Measurements from ENCODE around the gene CCDC138.

DNA sequence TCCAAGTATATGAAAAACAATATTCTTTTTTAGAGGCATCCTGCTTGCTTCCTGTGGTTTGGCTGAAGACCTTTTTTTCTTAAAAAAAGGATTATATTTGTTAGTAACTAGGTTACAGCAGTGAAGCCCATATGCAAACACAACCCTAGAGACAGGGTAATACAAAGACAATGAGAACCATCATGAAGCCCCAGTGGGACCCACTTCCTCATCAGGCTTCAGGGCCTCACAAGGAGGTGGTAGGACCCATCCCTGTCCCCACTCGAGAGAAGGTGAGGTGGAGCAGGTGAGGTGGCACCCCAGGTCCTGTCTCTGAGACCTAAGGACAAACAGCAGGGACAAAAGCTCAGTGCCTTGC lies 122.1 kb downstream of the CCDC138 start:
- TF ChIP-seq, protein P1, sequence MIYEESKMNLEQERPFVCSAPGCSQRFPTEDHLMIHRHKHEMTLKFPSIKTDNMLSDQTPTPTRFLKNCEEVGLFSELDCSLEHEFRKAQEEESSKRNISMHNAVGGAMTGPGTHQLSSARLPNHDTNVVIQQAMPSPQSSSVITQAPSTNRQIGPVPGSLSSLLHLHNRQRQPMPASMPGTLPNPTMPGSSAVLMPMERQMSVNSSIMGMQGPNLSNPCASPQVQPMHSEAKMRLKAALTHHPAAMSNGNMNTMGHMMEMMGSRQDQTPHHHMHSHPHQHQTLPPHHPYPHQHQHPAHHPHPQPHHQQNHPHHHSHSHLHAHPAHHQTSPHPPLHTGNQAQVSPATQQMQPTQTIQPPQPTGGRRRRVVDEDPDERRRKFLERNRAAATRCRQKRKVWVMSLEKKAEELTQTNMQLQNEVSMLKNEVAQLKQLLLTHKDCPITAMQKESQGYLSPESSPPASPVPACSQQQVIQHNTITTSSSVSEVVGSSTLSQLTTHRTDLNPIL (CRISPR knock-in tag; IDR thresholded peaks at IDR 0.05; ENCODE audit: low read depth), result no peak
- TF ChIP-seq CSDC2 (CRISPR knock-in tag; IDR thresholded peaks at IDR 0.05) (no peak), ZFP3 (CRISPR knock-in tag; IDR thresholded peaks at IDR 0.05) (no peak), RARB (CRISPR knock-in tag; IDR thresholded peaks at IDR 0.05) (no peak), SNAI2 (CRISPR knock-in tag; IDR thresholded peaks at IDR 0.05) (no peak), GLIS3 (CRISPR knock-in tag; IDR thresholded peaks at IDR 0.05) (no peak), PATZ1 (CRISPR knock-in tag; IDR thresholded peaks at IDR 0.05; ENCODE audit: borderline replicate concordance) (no peak)

Measured in SK-N-SH treated with all-trans-retinoic acid at 6 μM for 48 hours (cell line).